Effector memory CD4-positive, alpha-beta T cell (primary cell): ENCODE results near the gene MED13L.

Experiments
- DNase-seq, 3 donors: peaks; one replicate each; pipeline ENCODE4 v3.0.0-alpha.2; 2020
- H3K27ac ChIP-seq: 2 replicates; pipeline ENCODE4 v1.7.0; 2013; ENCODE audit warnings: mild to moderate bottlenecking, low read length, moderate library complexity; ENCODE audit not compliant: insufficient read depth, poor library complexity, severe bottlenecking
- H3K27me3 ChIP-seq: replicated peaks from 2 replicates; pipeline ENCODE4 v1.7.0; 2013; ENCODE audit warnings: mild to moderate bottlenecking, low read length; ENCODE audit not compliant: insufficient read depth, control insufficient read depth, poor library complexity, severe bottlenecking
- H3K36me3 ChIP-seq: 2 replicates; pipeline ENCODE4 v1.7.0; 2013; ENCODE audit warnings: mild to moderate bottlenecking, low read length, moderate library complexity; ENCODE audit not compliant: control insufficient read depth, insufficient read depth
- H3K4me1 ChIP-seq: 2 replicates; pipeline ENCODE4 v1.7.0; 2013; ENCODE audit warnings: low read length, mild to moderate bottlenecking; ENCODE audit not compliant: control insufficient read depth, insufficient read depth, poor library complexity, severe bottlenecking
- H3K4me3 ChIP-seq: 2 replicates; pipeline ENCODE4 v1.7.0; 2013; ENCODE audit warnings: low read length, low read depth, mild to moderate bottlenecking; ENCODE audit not compliant: insufficient read depth, poor library complexity, severe bottlenecking
- H3K9me3 ChIP-seq: 2 replicates; pipeline ENCODE4 v1.7.0; 2013; ENCODE audit warnings: mild to moderate bottlenecking, low read length, moderate library complexity; ENCODE audit not compliant: control insufficient read depth

Gene MED13L

DNA sequence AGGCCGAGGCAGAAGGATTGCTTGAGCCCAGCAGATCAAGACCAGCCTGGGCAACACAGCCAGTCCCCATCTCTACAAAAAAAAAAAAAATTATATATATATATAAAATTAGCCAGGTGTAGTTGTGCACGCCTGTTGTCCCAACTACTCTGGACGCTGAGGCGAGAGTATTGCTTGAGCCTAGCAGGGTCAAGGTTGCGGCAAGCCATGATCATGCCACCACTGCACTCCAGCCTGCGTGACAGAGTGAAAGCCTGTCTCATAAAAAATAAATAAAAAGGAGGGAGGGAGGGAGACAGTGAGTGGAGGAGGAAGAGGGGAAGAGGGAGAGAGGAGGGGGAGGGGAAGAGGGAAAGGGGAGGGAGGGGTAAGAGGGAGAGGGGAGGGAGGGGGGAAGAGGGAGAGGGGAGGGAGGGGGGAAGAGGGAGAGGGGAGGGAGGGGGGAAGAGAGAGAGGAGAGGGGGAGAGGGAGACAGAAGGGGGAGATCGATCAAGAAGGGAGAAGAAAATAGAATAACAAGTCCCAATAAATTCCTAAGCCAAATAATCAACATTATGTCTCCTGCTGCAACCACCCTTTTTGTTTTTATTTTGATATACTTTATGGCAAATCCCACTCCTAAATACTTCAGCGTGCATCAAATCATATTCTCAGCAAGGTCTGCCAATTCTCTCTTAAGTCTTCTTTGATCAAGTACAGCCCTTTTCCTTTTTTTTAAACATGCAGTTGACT lies 163.9 kb downstream of the MED13L start:
- Histone ChIP-seq H3K4me3 (no peak overlapping the region), H3K9me3 (no peaks in the 10 kb centered on the region), H3K27ac (no peak overlapping the region), H3K4me1 (peaks cover 2% of the 10 kb centered on the region), H3K27me3 (no peaks in the 10 kb centered on the region), H3K36me3 (no peaks in the 10 kb centered on the region)
- no peak for DNase-seq

DNA sequence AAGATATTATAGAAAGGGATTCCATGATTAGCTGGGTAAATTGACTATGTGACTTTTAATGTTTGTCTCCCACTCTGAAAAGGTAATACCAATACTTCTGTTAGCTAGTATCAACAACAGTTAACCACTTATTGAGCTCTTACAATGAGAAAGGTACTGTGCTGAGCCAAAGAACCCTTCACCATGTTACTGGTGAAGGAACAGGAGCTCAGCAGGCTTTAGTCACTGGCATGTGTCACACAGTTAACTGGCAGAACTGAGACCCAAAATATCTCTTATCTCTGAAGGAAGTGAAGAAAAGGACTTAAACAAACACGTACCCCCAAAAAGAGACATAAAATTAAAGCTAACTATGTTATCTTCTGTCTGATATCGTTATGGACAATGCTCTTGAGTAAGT lies 170.6 kb downstream of the MED13L start:
- no peaks in the 10 kb centered on the region for H3K4me1 ChIP-seq

DNA sequence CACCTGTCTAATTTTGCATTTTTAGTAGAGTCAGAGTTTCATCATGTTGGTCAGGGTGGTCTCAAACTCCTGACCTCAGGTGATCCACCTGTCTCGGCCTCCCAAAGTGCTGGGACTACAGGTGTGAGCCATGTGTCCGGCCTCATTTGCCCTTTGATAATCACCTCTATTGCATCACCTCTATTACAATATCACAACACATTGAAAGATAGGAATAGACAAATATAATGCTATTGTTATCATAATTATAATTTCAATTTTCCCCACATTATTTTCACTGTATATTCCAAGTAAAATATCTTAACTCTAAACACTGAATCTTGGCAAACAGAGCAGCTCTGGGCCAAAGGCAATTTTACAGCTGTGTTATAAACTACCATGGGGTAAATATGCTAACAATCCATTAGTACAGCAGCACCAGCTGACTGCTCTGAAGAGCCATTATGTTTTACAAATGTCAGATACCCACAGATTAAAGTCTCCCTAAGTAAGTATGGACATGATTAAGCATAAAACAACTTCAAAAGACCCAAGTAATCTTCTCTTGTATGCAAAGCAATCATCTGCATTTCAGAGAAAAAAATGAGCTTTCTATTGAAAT lies 173.2 kb downstream of the MED13L start:
- no peak overlapping the region for H3K27ac ChIP-seq
- H3K36me3 ChIP-seq = peaks cover 4% of the 10 kb centered on the region
- no peaks in the 10 kb centered on the region for H3K4me1 ChIP-seq
- no peaks in the 10 kb centered on the region for H3K27me3 ChIP-seq
- H3K4me3 ChIP-seq = no peak overlapping the region
- H3K9me3 ChIP-seq = no peaks in the 10 kb centered on the region
- no peak for DNase-seq

More for the DNA sequence above, 170.6 kb downstream of the MED13L start:
- Histone ChIP-seq H3K27me3 (no peaks in the 10 kb centered on the region), H3K36me3 (peaks cover 4% of the 10 kb centered on the region), H3K27ac (no peak overlapping the region), H3K9me3 (no peaks in the 10 kb centered on the region), H3K4me3 (no peak overlapping the region)
- no peak for DNase-seq

DNA sequence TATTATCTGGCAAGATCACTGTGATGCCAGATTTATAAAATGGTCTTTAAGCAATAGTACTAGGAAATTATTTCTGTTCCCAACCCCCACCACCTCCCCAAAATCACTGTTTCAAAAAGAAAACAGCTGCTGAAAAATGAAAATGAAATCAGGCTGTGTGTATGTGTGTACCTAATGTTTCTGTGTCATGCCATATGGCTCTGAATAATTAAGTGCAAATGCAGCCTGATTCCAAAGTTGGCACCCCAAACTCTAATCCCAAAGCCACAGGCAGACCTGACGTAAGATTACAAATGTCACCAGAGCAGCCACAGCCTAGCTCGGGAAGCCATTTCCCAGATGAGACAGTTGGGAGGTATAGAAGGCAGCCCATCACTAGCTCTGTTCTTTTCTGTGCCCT lies 175.5 kb downstream of the MED13L start:
- Histone ChIP-seq H3K36me3 (peaks cover 4% of the 10 kb centered on the region), H3K27ac (no peak overlapping the region), H3K27me3 (no peaks in the 10 kb centered on the region), H3K9me3 (no peaks in the 10 kb centered on the region), H3K4me1 (no peaks in the 10 kb centered on the region), H3K4me3 (no peak overlapping the region)
- DNase-seq = no peak

DNA sequence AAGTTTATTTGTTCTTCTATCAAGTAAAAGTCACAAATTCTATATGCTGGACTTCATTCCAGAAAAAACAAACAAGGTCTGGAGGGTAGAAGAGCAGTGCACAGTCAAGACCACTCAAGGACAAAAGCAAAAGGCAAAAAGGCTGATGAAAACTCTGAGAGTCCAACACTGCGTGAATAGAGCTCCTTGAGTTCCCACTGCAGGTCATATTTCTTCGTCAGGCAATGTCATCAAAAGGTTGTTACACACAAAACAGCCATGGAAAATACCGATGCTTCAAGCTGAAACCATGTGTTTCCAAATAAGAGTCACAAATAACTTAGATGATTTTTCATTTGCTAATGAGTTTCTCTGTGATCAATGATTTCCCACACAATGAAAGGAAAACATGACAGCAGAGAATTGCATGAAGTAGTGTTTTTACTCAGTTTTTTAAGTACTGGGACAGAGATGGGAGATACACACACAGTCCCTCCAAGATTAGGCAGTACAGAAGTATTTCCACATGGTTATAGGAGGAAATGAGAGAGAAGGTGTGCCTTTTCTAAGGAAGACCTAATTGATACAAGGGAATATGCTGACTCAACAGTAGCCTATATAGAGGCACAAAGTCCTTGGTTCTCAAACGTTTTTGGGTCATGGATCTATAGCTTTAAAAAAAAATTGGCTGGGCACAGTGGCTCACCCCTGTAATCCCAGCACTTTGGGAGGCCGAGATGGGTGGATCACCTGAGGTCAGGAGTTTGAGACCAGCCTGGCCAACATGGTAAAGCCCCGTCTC lies 177.7 kb downstream of the MED13L start:
- no peak for DNase-seq
- no peaks in the 10 kb centered on the region for H3K27me3 ChIP-seq
- no peaks in the 10 kb centered on the region for H3K4me1 ChIP-seq
- no peaks in the 10 kb centered on the region for H3K9me3 ChIP-seq
- no peaks in the 10 kb centered on the region for H3K36me3 ChIP-seq
- H3K4me3 ChIP-seq = no peak overlapping the region
- H3K27ac ChIP-seq = no peak overlapping the region

DNA sequence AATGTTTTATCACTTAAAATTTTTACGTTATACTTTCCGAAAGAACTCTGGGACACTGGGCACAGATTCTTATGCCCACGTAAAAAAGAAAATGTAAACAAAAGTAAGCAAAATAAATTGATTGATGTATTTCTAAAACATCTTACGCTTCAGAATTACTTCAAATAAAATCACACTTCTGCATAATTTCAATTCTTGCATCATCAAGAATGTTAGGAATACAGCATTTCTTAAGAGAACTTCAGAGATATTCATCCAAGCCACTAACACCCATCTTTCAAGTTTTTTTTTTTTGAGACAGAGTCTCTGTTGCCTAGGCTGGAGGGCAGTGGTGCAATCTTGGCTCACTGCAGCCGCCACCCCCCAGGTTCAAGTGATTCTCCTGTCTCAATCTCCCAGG lies 180.6 kb downstream of the MED13L start:
- H3K9me3 ChIP-seq = no peaks in the 10 kb centered on the region
- H3K36me3 ChIP-seq = no peaks in the 10 kb centered on the region
- no peak overlapping the region for H3K27ac ChIP-seq
- no peaks in the 10 kb centered on the region for H3K4me1 ChIP-seq
- H3K4me3 ChIP-seq = no peak overlapping the region
- no peak for DNase-seq
- no peaks in the 10 kb centered on the region for H3K27me3 ChIP-seq

DNA sequence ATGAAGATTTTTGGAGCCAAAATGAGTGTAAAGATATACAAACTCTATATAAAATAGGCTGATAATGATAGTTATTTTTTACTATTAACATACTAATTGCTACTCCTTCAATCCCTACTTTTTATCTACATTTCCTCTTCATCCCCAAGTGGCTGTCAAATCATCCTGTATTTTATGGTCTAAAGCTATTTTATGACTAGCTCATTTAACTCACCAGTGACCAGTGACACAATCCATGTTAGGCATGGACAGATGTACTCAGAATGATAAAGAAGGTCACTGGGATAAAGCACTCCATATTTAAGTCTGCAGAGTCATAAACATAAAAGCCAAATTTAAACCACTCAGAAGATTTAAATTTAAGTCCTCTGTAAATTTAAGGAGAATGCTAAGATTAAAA lies 183.0 kb downstream of the MED13L start:
- no peak overlapping the region for H3K4me3 ChIP-seq
- H3K27ac ChIP-seq = no peak overlapping the region
- no peaks in the 10 kb centered on the region for H3K4me1 ChIP-seq
- no peaks in the 10 kb centered on the region for H3K36me3 ChIP-seq
- H3K27me3 ChIP-seq = no peaks in the 10 kb centered on the region
- no peak for DNase-seq
- no peaks in the 10 kb centered on the region for H3K9me3 ChIP-seq

DNA sequence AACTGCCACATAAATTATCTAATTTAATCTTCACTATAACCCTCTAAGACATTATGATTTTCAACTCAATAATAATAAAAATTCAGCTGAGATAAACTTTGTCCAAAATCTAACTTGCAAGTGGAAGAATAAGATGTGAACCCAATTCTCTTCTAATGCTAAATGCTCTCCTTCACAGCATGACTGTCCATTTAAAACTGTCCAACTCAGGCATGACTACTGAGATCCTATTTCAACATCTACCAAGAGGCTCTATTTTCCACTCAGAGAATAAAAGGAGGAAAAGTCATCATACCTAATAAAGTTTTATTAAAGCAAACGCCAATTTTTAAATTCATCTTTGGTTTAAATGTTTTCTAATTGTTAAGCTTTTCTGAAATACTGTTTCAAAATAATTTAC lies 183.6 kb downstream of the MED13L start:
- DNase-seq = no peak
- Histone ChIP-seq H3K4me1 (no peaks in the 10 kb centered on the region), H3K27ac (no peak overlapping the region), H3K4me3 (no peak overlapping the region), H3K27me3 (no peaks in the 10 kb centered on the region), H3K9me3 (no peaks in the 10 kb centered on the region), H3K36me3 (no peaks in the 10 kb centered on the region)

DNA sequence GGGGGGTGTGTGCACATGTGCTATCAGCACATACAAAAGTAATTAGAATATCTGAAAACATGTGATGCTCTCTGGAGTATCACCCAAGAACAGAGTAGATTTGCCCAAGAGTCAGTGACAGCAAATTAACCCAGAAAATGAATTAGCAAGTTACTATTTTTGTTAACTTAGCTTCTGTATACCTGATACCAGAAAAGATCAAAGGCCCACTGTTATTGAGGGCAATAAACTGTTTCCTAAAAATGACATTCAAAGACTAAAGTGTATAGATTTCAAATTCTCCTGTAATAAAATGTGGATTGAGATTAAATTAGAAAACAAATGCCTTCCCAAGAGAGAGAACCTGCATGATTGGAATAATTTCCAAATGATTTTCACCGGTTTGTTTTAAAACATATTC lies 184.7 kb downstream of the MED13L start:
- no peak overlapping the region for H3K4me3 ChIP-seq
- no peak for DNase-seq
- H3K4me1 ChIP-seq = no peaks in the 10 kb centered on the region
- H3K9me3 ChIP-seq = no peaks in the 10 kb centered on the region
- H3K36me3 ChIP-seq = no peaks in the 10 kb centered on the region
- no peaks in the 10 kb centered on the region for H3K27me3 ChIP-seq
- no peak overlapping the region for H3K27ac ChIP-seq

DNA sequence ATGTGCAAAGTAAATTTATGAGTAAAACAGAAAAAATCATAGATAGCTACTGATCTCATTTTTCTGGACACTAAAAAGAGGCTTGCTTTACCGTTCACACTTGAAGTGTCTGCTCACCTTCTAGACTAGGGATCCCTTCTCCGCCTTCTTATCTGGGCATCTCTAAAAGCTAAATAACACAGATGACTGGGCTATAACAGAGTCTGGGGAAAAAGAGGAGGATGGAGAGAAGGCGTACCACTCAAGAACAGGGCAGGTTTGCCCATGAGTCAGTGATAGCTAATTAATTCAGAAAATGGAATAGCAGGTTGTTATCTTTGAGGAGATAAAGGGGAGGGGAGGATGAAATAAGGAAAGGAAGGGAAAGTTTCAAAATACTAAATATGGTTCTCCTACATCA lies 185.3 kb downstream of the MED13L start:
- no peak overlapping the region for H3K4me3 ChIP-seq
- H3K4me1 ChIP-seq = no peaks in the 10 kb centered on the region
- no peak overlapping the region for H3K27ac ChIP-seq
- no peak for DNase-seq
- no peaks in the 10 kb centered on the region for H3K27me3 ChIP-seq
- no peaks in the 10 kb centered on the region for H3K9me3 ChIP-seq
- no peaks in the 10 kb centered on the region for H3K36me3 ChIP-seq
